GM19395 (cell line): ENCODE measurements around the gene PARD6G.

Experiments used
- ATAC-seq: cut with Tn5 transposase; IDR thresholded peaks from one replicate; pipeline ENCODE4 v1.9.1; 2021; ENCODE audit warnings: mild to moderate bottlenecking, moderate library complexity; ENCODE audit not compliant: unreplicated experiment

Gene PARD6G

GRCh38 chr18:80213182-80213581 lies 34.1 kb downstream of the PARD6G start:
- ATAC-seq: peak; percentile 77

- ATAC-seq: peak; percentile 65
Observed at GRCh38 chr18:80210312-80211083, 36.8 kb downstream of the PARD6G start.

- ATAC-seq: no peak
Observed at GRCh38 chr18:80208620-80209019, 38.7 kb downstream of the PARD6G start.

- ATAC-seq: no peak
Observed at GRCh38 chr18:80205294-80205693, 42.0 kb downstream of the PARD6G start.

GRCh38 chr18:80204142-80204541 lies 43.2 kb downstream of the PARD6G start:
- ATAC-seq: no peak

- no peak for ATAC-seq
Observed at GRCh38 chr18:80203249-80203648, 44.1 kb downstream of the PARD6G start.

- peak; percentile 93 for ATAC-seq
Observed at GRCh38 chr18:80202264-80202998, 44.9 kb downstream of the PARD6G start.

GRCh38 chr18:80201739-80202138 lies 45.6 kb downstream of the PARD6G start:
- ATAC-seq: peak; percentile 0

- ATAC-seq: no peak
Observed at GRCh38 chr18:80200932-80201672, 46.2 kb downstream of the PARD6G start.

GRCh38 chr18:80200171-80200931 lies 47.0 kb downstream of the PARD6G start:
- ATAC-seq: no peak

- ATAC-seq: no peak
Observed at GRCh38 chr18:80198994-80199748, 48.1 kb downstream of the PARD6G start.

- ATAC-seq: no peak
Observed at GRCh38 chr18:80198391-80198790, 48.9 kb downstream of the PARD6G start.

GRCh38 chr18:80197528-80197927 lies 49.8 kb downstream of the PARD6G start:
- no peak for ATAC-seq

- no peak for ATAC-seq
Observed at GRCh38 chr18:80196528-80197320, 50.6 kb downstream of the PARD6G start.

GRCh38 chr18:80194874-80195570 lies 52.3 kb downstream of the PARD6G start:
- ATAC-seq: peak; percentile 63

GRCh38 chr18:80193701-80194100 lies 53.6 kb downstream of the PARD6G start:
- no peak for ATAC-seq

GRCh38 chr18:80192653-80193385 lies 54.5 kb downstream of the PARD6G start:
- no peak for ATAC-seq
